Sigmoid colon (tissue), 4 donors: ENCODE data around the gene MAPT.

Source experiments
- POLR2A ChIP-seq, 2 donors: fragments of 450-650 bp; IDR thresholded peaks; one replicate each; pipeline ENCODE4 v1.6.1; 2016; ENCODE audit warnings: antibody characterized with exemption in 2 of 2, mild to moderate bottlenecking in 2 of 2, moderate library complexity in 2 of 2
- POLR2AphosphoS5 ChIP-seq, 4 donors: sonication (generic); formaldehyde crosslinking; IDR thresholded peaks; one replicate each; pipeline ENCODE4 v1.6.1; 2017; ENCODE audit warnings: antibody characterized with exemption in 4 of 4
- TF ChIP-seq, protein P1 (sequence below), 4 experiments: fragments of 450-650 bp in 3 of 4; fragments of 200-600 bp in 1 of 4; IDR thresholded peaks; one replicate each; pipeline ENCODE4 v1.5.1; 2016 to 2019; ENCODE audit warnings: antibody characterized with exemption in 4 of 4, mild to moderate bottlenecking in 3 of 4, moderate library complexity in 2 of 4

GRCh38 chr17:45867171-45867570 lies 27.2 kb upstream of the MAPT start:
- TF ChIP-seq POLR2A (IDR thresholded peaks at IDR 0.05) (no peak), POLR2AphosphoS5 (IDR thresholded peaks at IDR 0.05) (no peak)
- TF ChIP-seq, protein P1, sequence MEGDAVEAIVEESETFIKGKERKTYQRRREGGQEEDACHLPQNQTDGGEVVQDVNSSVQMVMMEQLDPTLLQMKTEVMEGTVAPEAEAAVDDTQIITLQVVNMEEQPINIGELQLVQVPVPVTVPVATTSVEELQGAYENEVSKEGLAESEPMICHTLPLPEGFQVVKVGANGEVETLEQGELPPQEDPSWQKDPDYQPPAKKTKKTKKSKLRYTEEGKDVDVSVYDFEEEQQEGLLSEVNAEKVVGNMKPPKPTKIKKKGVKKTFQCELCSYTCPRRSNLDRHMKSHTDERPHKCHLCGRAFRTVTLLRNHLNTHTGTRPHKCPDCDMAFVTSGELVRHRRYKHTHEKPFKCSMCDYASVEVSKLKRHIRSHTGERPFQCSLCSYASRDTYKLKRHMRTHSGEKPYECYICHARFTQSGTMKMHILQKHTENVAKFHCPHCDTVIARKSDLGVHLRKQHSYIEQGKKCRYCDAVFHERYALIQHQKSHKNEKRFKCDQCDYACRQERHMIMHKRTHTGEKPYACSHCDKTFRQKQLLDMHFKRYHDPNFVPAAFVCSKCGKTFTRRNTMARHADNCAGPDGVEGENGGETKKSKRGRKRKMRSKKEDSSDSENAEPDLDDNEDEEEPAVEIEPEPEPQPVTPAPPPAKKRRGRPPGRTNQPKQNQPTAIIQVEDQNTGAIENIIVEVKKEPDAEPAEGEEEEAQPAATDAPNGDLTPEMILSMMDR (IDR thresholded peaks at IDR 0.05), result no peak
